ENCODE data around the gene TPX2.
A peak's percentile ranks its signal among the peaks of the same experiment; 100 is the strongest.
"Not testable (repeated sequence)": the region's sequence is repeated elsewhere in the genome, so short reads cannot be mapped to it uniquely, and the experiment has no call there.

TPX2 gene

GRCh38 chr20:31719644-31720485, 19.2 kb upstream of the TPX2 start:
- DNase-seq (ENCODE audit: low read depth) = no peak

DNA sequence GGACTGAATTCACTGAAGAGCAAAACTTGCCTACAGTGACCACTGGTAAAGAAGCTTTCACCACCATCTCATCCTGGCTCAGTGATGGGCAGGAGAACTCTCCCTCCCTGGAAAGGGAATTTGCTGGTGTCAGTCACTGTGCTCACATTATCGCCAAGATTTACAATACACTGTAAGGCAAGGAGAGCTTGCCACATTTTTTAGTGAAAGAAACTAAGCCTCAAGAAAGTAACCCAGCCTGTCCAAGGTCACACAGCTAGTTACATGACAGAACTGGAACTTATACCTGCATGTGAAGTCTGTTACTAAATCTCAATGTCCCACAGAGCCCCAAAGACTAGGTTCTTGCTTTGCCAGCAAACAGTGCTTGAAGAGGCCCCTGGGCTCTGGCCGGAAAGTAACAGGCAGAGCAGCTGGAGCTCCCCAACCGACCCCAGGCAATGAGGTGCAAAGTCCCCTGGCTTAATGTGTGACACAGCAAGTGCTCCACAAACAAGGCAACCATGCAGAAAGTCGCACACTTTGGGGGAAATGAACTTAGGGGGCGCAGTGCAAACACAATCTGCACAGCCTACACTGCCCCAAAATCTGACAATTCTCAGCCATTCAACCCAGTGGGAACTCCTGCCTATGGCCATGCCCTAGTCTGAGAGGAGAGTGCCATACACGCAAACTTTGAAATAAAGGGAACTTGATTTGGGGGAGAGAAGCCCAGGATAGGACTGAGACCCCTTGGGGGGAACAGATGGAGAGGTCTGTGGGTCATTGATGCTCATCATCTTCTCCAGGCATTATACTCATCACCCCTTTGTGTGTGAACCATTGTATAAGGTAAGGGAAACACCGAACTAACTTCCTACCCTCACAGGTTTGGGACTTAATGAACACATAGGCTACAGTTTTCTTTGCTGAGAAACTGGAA, 18.3 kb upstream of the TPX2 start:
- DNase-seq (ENCODE audit: low read depth) = no peak

DNA sequence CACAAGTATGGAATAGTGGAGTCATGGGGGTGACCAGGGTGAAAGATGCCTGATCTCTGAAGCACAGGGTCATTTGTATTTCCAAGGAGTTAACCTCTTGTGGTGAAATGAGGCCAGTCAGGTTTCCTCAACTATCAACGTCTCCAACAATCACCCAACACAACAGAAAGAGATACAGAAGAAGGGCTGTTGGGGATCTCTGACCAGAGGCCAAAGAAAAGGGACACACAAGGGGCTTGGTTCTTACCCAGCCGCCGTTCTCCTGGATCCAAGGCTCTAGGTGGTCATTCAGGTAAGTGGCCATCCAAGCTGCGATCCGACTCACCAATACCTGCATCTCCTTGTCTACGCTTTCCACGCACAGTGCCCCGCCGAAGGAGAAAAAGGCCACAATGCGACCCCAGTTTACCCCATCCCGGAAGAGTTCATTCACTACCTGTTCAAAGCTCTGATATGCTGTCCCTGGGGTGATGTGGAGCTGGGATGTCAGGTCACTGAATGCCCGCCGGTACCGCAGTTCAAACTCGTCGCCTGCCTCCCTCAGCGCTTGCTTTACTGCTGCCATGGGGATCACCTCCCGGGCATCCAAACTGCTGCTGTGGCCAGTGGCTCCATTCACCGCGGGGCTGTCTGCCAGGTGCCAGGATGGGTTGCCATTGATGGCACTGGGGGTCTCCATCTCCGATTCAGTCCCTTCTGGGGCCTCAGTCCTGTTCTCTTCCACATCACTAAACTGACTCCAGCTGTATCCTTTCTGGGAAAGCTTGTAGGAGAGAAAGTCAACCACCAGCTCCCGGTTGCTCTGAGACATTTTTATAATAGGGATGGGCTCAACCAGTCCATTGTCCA, 17.5 kb upstream of the TPX2 start:
- DNase-seq (ENCODE audit: low read depth) = no peak

DNA sequence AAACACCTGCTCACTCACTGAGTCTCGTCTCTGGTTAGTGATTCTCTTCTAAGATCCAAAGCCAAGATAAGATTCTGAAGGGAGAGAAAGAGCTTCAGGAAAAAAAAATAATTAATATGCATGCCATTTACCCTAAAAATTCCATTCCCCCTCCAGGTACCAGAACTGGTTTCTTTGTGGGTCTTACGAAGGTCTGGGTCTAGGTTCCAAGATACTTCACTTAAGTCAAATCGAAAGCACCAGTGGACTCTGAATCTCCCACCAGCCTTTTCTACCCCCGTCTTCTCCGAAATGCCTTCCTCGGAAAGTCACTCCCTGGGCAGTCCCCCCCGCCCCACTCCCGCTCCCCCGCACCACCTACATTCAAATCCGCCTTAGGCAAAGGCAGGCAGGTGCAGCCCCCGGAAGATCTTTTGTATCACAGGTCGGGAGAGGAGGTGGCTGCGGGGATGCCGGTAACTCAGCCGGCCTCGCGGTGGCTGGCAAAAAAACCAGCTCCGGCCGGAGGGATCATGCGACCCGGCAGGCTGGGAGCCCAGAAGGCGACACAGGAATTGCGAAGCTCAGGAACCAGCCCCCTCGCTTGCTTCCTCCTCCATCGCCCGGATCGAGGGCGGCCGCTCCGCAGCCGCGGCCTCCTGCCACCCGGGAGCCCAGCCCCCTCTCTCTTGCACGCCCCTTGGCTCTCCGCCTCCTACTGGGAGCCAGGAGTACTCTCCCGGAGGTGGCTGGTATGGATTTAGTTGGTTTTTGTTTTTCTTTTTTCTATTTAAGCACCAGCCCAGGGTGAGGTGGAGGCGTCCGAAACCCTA, 16.6 kb upstream of the TPX2 start, which contains the start of gene BCL2L1:
Gene BCL2L1 (minus strand): TSS at position 612 of the 812 bp plus-strand sequence. CDS start 650 bp downstream, outside the sequence.
- peak; percentile 53 for DNase-seq (ENCODE audit: low read depth)

- no peak for DNase-seq (ENCODE audit: low read depth)
Observed at GRCh38 chr20:31723069-31723318, 16.1 kb upstream of the TPX2 start.

DNA sequence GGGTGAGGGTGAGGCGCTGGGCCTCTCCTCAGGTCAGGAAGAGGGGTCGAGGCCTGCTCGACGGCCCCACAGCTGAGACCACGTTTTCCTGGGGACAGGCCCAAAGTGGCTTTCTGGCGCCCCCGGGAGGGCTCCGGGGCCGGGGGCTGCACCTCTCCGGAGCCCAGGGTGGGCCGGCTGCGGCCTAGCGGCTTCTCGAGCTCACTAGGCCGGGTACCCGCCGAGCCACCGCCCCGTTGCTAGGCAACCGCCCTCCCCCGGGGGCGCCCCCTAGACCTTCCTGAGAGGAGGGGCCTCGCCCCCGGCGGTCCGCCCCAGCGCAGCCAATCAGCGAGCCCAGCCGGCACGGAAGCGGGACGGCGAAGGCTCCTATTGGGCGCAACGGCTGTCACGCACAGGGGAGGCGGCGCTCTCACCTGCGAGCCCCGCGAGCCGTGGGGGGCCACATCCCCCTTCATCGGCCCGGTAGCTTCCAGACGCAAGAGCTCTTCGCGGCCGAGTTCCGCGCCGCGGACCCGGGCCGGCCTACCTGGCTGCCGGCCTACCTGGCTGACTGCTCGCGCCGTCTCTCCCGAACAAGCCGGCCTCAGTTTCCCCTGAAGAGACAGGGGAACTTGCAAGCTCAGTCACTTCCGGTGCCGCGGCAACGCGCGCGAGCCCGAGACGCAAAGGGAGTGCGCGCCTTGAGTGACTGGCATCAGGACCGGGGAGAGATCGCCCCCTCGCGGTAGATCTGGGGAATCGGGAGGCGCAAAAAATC, 15.6 kb upstream of the TPX2 start:
- DNase-seq (ENCODE audit: low read depth) = peak; percentile 77

DNA sequence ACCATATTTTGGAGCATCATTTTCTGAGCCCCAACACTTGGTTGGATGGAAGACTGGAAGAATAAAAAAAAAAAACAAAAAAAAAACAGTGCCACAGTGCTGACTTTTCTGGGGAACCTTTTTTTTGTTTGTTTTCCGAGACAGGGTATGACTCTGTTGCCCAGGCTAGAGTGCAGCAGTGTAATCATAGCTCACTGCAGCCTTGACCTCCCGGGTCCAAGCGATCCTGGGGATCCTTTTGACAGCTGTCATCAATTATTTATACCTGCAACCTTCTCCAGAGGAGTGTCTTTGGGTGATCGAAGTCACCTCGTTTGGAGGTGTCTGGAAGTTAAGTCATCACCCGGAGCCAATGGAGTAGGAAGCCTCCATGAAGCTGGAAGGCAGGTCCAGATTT, 7.8 kb upstream of the TPX2 start:
- no peak for DNase-seq (ENCODE audit: low read depth)

- no peak for DNase-seq (ENCODE audit: low read depth)
Observed at GRCh38 chr20:31739550-31739977, 474 bp downstream of the TPX2 start.

DNA sequence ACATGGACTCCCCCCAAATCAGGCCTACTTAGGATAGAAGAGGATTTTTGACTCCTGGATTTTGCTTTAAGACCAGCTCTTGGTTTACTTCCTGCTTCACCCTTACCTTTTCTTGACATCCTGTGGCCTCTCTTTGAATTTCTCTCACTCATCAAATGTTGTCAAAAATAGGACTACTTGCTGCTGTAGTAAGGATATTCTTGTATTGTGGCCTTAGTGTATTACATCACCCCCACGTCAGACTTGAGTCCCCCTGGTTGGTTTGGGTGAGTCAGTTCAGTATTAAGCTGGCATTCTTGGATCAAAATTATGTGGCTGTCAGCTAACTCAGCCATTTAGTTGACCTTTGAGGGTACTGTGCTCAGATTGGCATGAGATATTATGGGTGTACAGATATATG, 1.1 kb downstream of the TPX2 start:
- no peak for DNase-seq (ENCODE audit: low read depth)

DNA sequence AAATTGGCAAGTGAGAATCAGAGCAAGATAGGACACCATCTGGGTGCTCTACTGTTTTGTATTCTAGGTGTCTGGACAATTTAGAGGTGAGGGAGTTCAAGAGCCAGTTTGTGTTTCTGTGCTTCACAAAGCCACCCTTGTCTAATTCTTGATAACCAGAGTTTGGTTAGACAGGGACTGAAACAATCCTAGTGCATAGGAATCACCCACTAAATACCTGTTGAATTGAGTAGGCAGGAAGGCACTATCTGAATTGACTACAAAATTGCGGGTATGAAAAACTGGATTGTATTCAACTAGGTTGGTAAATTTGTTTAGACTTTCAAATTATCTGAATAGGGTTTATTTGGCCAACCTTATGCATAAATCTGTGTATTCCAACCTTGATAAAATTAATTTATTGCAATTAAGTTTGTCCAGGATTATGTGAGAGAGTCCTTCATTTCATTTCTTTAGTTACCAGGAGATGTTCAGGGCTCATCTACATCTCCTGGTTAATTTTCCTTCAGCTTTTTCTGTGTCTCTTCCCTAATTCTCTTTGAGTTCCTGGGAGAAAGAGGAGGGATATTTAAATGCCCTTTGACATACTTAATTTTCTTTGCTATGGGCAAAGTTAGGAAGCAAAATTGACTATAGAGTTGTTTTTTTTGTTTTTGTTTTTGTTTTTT, 1.7 kb downstream of the TPX2 start:
- DNase-seq (ENCODE audit: low read depth) = no peak

DNA sequence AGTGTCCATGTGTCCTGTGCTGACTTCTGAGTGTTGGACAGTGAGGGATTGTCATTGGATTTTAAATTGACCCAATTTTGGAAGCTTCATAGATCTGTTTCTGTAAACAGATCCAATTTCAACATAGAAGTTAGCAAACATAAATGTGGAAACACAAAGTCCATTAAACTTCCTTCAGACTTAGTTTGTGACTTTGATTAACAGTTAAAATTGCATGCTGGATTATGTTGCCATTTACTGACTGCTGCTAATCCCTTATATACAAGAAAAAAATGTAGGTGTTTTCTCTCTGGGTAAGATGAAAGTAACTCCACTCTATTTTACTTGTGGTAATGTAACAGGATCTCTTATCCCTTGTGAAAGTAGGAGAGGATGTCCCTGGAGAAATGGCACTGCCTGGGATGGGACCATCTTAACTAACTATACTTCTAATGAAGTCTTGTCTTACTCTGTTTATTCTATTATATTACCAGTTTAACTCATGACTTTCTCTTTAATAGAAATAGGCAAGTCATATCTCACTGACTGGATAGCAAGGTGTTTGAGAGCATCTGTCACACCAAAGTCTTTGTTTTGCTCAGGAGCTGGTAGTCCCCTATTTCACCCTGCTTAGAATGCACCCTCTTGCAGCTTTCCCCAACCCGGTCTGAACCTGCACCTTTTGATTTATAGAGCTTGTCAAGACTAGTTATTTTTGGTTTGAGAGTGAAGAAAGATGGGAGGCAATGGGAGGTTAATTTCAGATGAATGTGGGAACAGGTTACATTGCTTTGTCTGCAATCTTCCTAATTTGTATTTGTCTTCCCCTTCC, 7.2 kb downstream of the TPX2 start:
- DNase-seq (ENCODE audit: low read depth) = no peak

GRCh38 chr20:31747028-31747427, 7.9 kb downstream of the TPX2 start:
- DNase-seq (ENCODE audit: low read depth) = not testable (repeated sequence)

DNA sequence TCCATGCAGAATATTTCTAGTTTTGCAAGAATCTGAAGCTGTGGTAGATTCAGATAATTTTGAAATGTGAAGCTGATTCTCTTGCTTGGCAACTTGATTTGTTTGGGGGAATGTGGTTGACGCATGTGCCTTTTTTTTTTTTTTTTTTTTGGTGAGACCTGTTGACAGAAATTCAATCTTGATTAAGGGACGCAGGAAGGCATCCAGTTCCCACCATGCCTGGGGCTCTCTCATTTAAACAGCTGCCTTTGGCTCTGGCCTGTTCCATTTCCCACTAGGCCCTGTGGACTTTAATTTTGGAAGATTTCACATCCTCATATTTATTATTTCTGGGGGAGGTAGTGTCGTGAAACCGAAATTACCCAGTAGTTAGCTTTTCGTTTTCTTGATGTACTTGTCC, 8.6 kb downstream of the TPX2 start:
- DNase-seq (ENCODE audit: low read depth) = peak; percentile 47

DNA sequence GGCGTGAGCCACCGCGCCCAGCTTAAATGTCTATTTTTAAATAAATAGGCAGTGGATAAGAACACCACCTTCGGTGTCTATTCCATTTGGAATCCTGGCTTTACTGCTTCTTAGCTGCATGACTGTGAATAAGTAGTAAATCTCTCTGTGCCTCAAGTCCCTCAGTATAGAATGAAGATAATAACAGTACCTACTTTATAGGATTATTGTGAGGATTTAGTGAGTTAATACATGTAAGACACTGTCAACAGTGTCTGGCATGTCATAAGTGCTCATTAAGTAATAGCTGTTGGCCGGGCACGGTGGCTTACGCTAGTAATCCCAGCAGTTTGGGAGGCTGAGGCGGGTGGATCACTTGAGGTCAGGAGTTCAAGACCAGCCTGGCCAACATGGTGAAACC, 10.1 kb downstream of the TPX2 start:
- no peak for DNase-seq (ENCODE audit: low read depth)

GRCh38 chr20:31751126-31751525, 12.0 kb downstream of the TPX2 start:
- DNase-seq (ENCODE audit: low read depth) = peak; percentile 90

DNA sequence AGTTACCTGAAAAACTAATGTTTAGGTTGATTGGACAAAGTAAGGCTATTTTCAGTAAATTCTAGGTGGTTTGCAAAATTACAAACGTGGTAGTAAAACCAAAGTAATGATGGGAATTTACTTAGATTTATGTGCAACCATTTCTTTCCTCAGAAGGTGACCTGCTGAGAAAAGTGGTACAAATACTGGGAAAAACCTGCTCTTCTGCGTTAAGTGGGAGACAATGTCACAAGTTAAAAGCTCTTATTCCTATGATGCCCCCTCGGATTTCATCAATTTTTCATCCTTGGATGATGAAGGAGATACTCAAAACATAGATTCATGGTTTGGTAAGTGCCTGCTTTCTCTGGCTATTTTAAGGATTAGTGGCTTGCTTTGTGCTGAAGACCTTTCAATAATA, 18.2 kb downstream of the TPX2 start:
- DNase-seq (ENCODE audit: low read depth) = no peak

DNA sequence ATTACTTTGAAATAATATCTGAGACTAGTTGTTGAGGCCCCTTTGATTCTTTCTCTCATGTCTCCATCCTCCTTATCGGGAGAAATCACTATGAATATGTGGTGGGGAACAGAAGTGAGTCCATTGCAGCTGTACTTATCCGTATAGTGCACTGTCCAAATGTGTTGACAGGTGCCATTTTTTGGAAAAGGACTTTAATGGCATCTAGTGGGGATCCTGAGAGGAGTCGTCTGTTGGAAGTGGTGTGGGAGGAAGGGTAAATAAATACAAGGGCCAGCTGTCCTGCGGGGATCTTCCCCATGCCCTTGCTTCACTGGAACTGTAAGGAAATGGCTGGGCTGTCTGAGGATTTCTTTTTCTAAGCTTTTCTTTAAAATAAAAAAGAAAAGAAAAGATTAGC, 19.4 kb downstream of the TPX2 start:
- DNase-seq (ENCODE audit: low read depth) = no peak

DNA sequence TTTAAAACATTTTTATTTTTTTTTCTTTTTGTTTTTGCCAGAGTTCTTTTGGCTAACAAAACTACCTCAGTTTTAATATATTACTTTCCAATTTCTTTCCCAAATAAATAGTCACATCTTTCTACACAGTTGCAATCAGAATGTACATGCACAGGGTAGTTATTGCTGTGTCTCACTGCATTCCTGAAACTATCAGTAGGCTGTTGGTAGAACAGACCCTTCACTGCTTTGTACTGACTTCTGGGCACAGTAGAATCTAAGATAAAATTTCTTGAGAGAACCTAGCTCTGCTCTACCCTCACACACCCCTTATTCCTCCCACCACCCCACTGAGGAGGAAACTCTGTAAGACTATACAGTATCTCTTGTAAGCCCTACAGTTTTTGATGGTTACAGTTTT, 19.9 kb downstream of the TPX2 start:
- no peak for DNase-seq (ENCODE audit: low read depth)

- DNase-seq (ENCODE audit: low read depth) = no peak
Observed at GRCh38 chr20:31759836-31760518, 20.9 kb downstream of the TPX2 start.
